ENCODE results near the gene GFPT2. TPM values are rescaled to one million over a fixed set of nuclear protein-coding genes. Genes with fewer than 3 reads are reported as not detected.

The GFPT2 gene
- total RNA-seq, 4 donors from 2014 or later: 2.1 to 5.5 (median 4.1) TPM

- TF ChIP-seq CTCF (IDR thresholded peaks at IDR 0.05 in 4 of 5, conservative IDR thresholded peaks at IDR 0.05 in 1 of 5) (no peak), POLR2A (IDR thresholded peaks at IDR 0.05) (no peak)
- no peaks in the 10 kb centered on the region for H3K36me3 ChIP-seq
Observed at GRCh38 chr5:180335614-180336233, 17.4 kb downstream of the GFPT2 start.

GRCh38 chr5:180334751-180335613, 18.2 kb downstream of the GFPT2 start:
- in situ Hi-C loops (cut with MboI; ENCODE audit: low sequenced_read_pairs in 4 of 4): no loop called here
- Histone ChIP-seq H3K4me1 (no peaks in the 10 kb centered on the region), H3K36me3 (no peaks in the 10 kb centered on the region), H3K4me3 (no peak overlapping the region), H3K9me3 (no peaks in the 10 kb centered on the region), H3K27me3 (no peaks in the 10 kb centered on the region), H3K27ac (no peak overlapping the region)
- intact Hi-C loops (cut with DNase I; ENCODE audit: low total_unique reads): no loop called here
- ATAC-seq (no peak), DNase-seq (no peak)
- TF ChIP-seq CTCF (IDR thresholded peaks at IDR 0.05 in 4 of 5, conservative IDR thresholded peaks at IDR 0.05 in 1 of 5) (no peak), POLR2A (IDR thresholded peaks at IDR 0.05) (no peak)

More at GRCh38 chr5:180335614-180336233, 17.4 kb downstream of the GFPT2 start:
- in situ Hi-C loops (cut with MboI; ENCODE audit: low sequenced_read_pairs in 4 of 4) (no loop called here), intact Hi-C loops (cut with DNase I; ENCODE audit: low total_unique reads) (no loop called here)
- H3K9me3 ChIP-seq: no peaks in the 10 kb centered on the region
- no peak overlapping the region for H3K27ac ChIP-seq
- DNase-seq: no peak
- H3K4me1 ChIP-seq: no peaks in the 10 kb centered on the region
- ATAC-seq: no peak
- H3K27me3 ChIP-seq: no peaks in the 10 kb centered on the region
- H3K4me3 ChIP-seq: no peak overlapping the region

- DNase-seq: no peak
- no peak for ATAC-seq
- Histone ChIP-seq H3K36me3 (no peaks in the 10 kb centered on the region), H3K4me3 (no peak overlapping the region), H3K4me1 (no peaks in the 10 kb centered on the region), H3K9me3 (no peaks in the 10 kb centered on the region), H3K27me3 (no peaks in the 10 kb centered on the region), H3K27ac (no peak overlapping the region)
- intact Hi-C loops (cut with DNase I; ENCODE audit: low total_unique reads) (no loop called here), in situ Hi-C loops (cut with MboI; ENCODE audit: low sequenced_read_pairs in 4 of 4) (no loop called here)
- TF ChIP-seq CTCF (IDR thresholded peaks at IDR 0.05 in 4 of 5, conservative IDR thresholded peaks at IDR 0.05 in 1 of 5): no peak
Observed at GRCh38 chr5:180334176-180334575, 19.0 kb downstream of the GFPT2 start.

DNA sequence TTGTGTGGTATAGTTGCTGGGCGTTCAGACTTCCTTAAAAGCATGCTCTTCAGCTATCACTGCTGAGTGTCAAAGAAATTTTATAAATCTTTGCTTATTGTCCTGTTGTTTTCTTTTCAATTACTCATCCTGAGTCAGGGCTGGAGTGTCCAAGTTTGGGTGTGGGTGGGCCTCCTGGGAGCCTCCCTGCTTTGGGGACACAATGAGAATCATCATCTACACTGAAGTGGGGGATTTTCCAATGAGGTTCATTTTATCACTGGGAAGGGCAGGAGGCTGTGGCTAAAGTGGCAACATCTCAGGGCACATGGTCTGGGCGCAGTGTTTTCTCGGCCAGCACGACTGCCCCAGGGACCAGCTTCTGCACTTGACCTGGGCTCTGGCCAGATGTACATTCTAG, 19.5 kb downstream of the GFPT2 start:
- intact Hi-C loops (cut with DNase I; ENCODE audit: low total_unique reads): no loop called here
- Histone ChIP-seq H3K36me3 (no peaks in the 10 kb centered on the region), H3K27ac (no peak overlapping the region), H3K9me3 (no peaks in the 10 kb centered on the region), H3K27me3 (no peaks in the 10 kb centered on the region), H3K4me3 (no peak overlapping the region), H3K4me1 (no peaks in the 10 kb centered on the region)
- TF ChIP-seq CTCF (IDR thresholded peaks at IDR 0.05 in 4 of 5, conservative IDR thresholded peaks at IDR 0.05 in 1 of 5) (no peak), POLR2A (IDR thresholded peaks at IDR 0.05) (no peak)
- no peak for DNase-seq
- in situ Hi-C loops (cut with MboI; ENCODE audit: low sequenced_read_pairs in 4 of 4): no loop called here
- ATAC-seq: no peak

All from gastrocnemius medialis (tissue), 4 donors.